H1 (cell line): ENCODE data around the gene BCAS3.

Experiments
- CTCF ChIP-seq, 3 experiments: IDR thresholded peaks; 1 replicate in 2 of 3; 2 replicates in 1 of 3; pipeline versions ENCODE4 v1.5.1 to v1.6.1; 2011; ENCODE audit warnings: low read length in 3 of 3, mild to moderate bottlenecking in 3 of 3, inconsistent platforms in 2 of 3, low read depth in 1 of 3, moderate library complexity in 1 of 3; ENCODE audit not compliant: insufficient read depth in 1 of 3; ENCODE audit errors: control extremely low read depth in 1 of 3
- EP300 ChIP-seq, 2 experiments: IDR thresholded peaks; 1 replicate in 1 of 2; 2 replicates in 1 of 2; pipeline ENCODE4 v1.6.1; 2011 to 2012; ENCODE audit warnings: low read depth in 2 of 2, low read length in 2 of 2, mild to moderate bottlenecking in 2 of 2, borderline replicate concordance in 1 of 2, inconsistent platforms in 1 of 2, moderate library complexity in 1 of 2
- EZH2 ChIP-seq: fragments of 200-600 bp; sonication (generic); IDR thresholded peaks from 2 replicates; pipeline ENCODE4 v1.7.1; 2012; ENCODE audit warnings: low read depth, mild to moderate bottlenecking, moderate library complexity, low read length, inconsistent platforms; ENCODE audit not compliant: severe bottlenecking
- JUN ChIP-seq: IDR thresholded peaks from 2 replicates; pipeline ENCODE4 v1.6.1; 2011; ENCODE audit warnings: low read depth, mild to moderate bottlenecking, improper control_type of control experiment, low read length
- MAX ChIP-seq: IDR thresholded peaks from 2 replicates; pipeline ENCODE4 v1.6.1; 2012; ENCODE audit warnings: inconsistent platforms
- NANOG ChIP-seq: IDR thresholded peaks from 2 replicates; pipeline ENCODE4 v1.6.1; 2011; ENCODE audit warnings: low read length, low read depth, mild to moderate bottlenecking, inconsistent platforms; ENCODE audit not compliant: insufficient read depth, poor library complexity, severe bottlenecking
- PHF8 ChIP-seq: fragments of 200-600 bp; sonication (generic); conservative IDR thresholded peaks from 2 replicates; pipeline ENCODE4 v1.7.1; 2012; ENCODE audit warnings: low read depth, mild to moderate bottlenecking, inconsistent platforms, low read length, moderate library complexity
- POLR2A ChIP-seq, 2 experiments: IDR thresholded peaks; 1 replicate in 1 of 2; 2 replicates in 1 of 2; pipeline ENCODE4 v1.6.1; 2011; ENCODE audit warnings: low read depth in 2 of 2, low read length in 2 of 2, mild to moderate bottlenecking in 2 of 2; ENCODE audit errors: control extremely low read depth in 1 of 2
- RBBP5 ChIP-seq: IDR thresholded peaks from 2 replicates; pipeline ENCODE4 v1.7.1; 2012; ENCODE audit warnings: low read depth, mild to moderate bottlenecking, inconsistent platforms, low read length, moderate library complexity, borderline replicate concordance
- SP1 ChIP-seq: IDR thresholded peaks from 2 replicates; pipeline ENCODE4 v1.6.1; 2011; ENCODE audit warnings: low read depth, low read length

- TF ChIP-seq PHF8 (no peak), NANOG (no peak), EP300 (IDR thresholded peaks at IDR 0.05; ENCODE audit: borderline replicate concordance in 1 of 2, low read depth in 2 of 2, low read length in 2 of 2) (no peak), POLR2A (IDR thresholded peaks at IDR 0.05; ENCODE audit: control extremely low read depth in 1 of 2, low read depth in 2 of 2, low read length in 2 of 2) (no peak), JUN (no peak), CTCF (IDR thresholded peaks at IDR 0.05; ENCODE audit: control extremely low read depth in 1 of 3, insufficient read depth in 1 of 3, low read depth in 1 of 3, low read length in 3 of 3) (no peak), EZH2 (no peak), RBBP5 (no peak), MAX (no peak), SP1 (no peak)
These were observed 25.0 kb upstream of the BCAS3 start for GRCh38 chr17:60652454-60653247.
